BJ (cell line): Measurements from ENCODE around the gene FCHSD2. TPM values are rescaled to one million over a fixed set of nuclear protein-coding genes. Genes with fewer than 3 reads are reported as not detected.
"Not testable (repeated sequence)": the region's sequence is repeated elsewhere in the genome, so short reads cannot be mapped to it uniquely, and the experiment has no call there.

Experiments used
- CTCF ChIA-PET: fragments of 350-600 bp; formaldehyde crosslinking; extraction: SDS; loops from one replicate; lab custom pipeline; 2021; ENCODE audit warnings: antibody characterized with exemption, inconsistent platforms; lab: Yijun Ruan, JAX
- POLR2A ChIA-PET: fragments of 300-600 bp; sonication (Branson Sonifier 250); formaldehyde crosslinking; extraction: SDS; loops from one replicate; lab custom pipeline; 2021; ENCODE audit warnings: antibody characterized with exemption; lab: Charles Lee
- DNase-seq: peaks from one replicate; pipeline ENCODE4 v3.0.0-alpha.2; 2011; ENCODE audit warnings: low read depth
- H3K27me3 ChIP-seq: 2 replicates; pipeline ENCODE4 v1.6.0; 2011; ENCODE audit warnings: low read length; ENCODE audit not compliant: control insufficient read depth, insufficient read depth
- H3K36me3 ChIP-seq: 2 replicates; pipeline ENCODE4 v1.5.1; 2011; ENCODE audit warnings: low read length; ENCODE audit not compliant: control insufficient read depth, insufficient read depth
- H3K4me3 ChIP-seq: 2 replicates; pipeline ENCODE4 v1.5.1; 2011; ENCODE audit warnings: low read depth, mild to moderate bottlenecking, control low read depth, low read length
- CTCF ChIP-seq: IDR thresholded peaks from 2 replicates; pipeline ENCODE4 v1.5.1; 2011; ENCODE audit warnings: low read depth, mild to moderate bottlenecking, control low read depth, inconsistent platforms, low read length, moderate library complexity; ENCODE audit not compliant: insufficient read depth
- polyA plus RNA-seq: library from polyadenylated mRNA; depleted of rRNA; stranded (reverse); fragments of >200 nt; gene quantifications from 2 replicates; pipeline ENCODE4 v1.2.3, GENCODE V29; 2011

Gene FCHSD2
- polyA plus RNA-seq, 1 experiment = 24.9 TPM

DNA sequence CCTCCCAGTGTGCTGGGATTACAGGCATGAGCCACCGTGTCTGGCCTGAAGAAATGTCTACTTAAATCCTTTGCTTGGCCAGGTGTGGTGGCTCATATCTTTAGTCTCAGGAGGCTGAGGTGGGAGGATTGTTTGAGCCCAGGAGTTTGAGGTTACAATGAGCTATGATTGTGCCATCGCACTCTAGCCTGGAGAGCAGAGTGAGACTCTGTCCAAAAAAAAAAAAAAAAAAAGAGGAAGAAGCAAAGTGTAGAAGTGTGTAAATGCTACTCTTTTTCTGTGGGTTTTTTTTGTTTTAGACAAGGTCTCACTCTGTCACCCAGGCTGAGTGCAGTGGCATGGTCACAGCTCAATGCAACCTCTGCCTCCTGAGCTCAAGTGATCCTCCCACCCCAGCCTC, 334.3 kb downstream of the FCHSD2 start:
- TF ChIP-seq CTCF = no peak
- Histone ChIP-seq H3K36me3 (no peaks in the 10 kb centered on the region; the same call in 1 of the 2 replicates), H3K27me3 (no peaks in the 10 kb centered on the region), H3K4me3 (no peak overlapping the region)
- DNase-seq = no peak
- ChIA-PET CTCF (interaction anchor here (1.1 to 1.9 kb wide), 2 partner anchors 13 to 15 kb away, joined by 3 to 5 read pairs; partner anchors contain the start of gene STARD10), POLR2A (no interaction called here)

DNA sequence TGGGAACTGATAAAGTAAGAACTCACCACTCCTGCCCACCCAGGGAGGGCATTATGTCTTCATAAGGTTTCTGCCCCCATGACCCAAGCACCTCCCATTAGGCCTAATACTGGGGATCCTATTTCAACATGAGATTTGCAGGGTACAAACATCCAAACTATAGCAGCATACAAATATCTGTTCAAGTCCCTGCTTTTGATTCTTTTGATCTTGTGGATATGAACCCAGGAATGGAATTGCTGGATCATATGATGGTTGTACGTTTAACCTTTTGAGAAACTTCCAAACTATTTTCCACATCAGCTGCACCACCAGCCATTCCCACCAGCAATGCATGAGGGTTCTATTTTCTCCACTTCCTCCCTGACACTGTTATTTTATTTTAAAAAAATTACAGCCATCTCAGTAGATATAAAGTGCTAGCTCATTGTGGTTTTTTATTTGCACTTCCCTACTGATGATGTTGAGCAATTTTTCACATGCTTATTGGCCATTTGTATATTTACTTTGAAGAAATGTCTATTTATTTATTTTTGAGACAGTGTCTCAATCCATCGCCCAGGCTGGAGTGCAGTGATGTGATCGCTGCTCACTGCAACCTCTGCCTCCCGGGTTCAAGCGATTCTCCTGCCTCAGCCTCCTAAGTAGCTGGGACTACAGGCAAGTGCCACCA, 335.0 kb downstream of the FCHSD2 start:
- Histone ChIP-seq H3K4me3 (no peak overlapping the region), H3K36me3 (no peaks in the 10 kb centered on the region; the same call in 1 of the 2 replicates), H3K27me3 (no peaks in the 10 kb centered on the region)
- POLR2A ChIA-PET = interaction anchor here (0.6 kb wide), 1 partner anchor 105 kb away, joined by 8 read pairs; no protein-coding TSS in a partner anchor
- no peak for TF ChIP-seq CTCF
- DNase-seq = no peak
- CTCF ChIA-PET = interaction anchor here (1.1 to 1.9 kb wide), 2 partner anchors 13 to 14 kb away, joined by 3 to 5 read pairs; partner anchors contain the start of gene STARD10

DNA sequence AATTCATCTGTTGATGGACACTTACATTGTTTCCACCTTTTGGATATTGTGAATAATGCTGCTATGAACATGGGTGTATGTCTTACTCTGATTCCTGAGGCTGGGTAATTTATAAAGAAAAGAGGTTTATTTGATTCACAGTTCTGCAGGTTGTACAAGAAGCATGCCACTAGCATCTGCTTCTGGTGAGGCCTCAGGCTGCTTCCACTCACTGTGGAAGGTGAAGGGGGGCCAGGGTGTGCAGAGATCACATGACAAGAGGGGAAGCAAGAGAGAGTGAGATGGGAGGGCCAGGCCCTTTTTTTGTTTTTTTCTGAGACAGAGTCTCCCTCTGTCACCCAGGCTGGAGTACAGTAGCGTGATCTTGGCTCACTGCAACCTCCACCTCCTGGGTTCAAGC, 335.7 kb downstream of the FCHSD2 start:
- H3K4me3 ChIP-seq, DNase-seq, H3K36me3 ChIP-seq, H3K27me3 ChIP-seq, POLR2A ChIA-PET: not testable (repeated sequence)
- CTCF ChIA-PET = interaction anchor here (1.1 kb wide), 1 partner anchor 14 kb away, joined by 3 read pairs; no protein-coding TSS in a partner anchor

- POLR2A ChIA-PET = no interaction called here
- no peaks in the 10 kb centered on the region; the same call in 1 of the 2 replicates for H3K36me3 ChIP-seq
- H3K4me3 ChIP-seq = no peak overlapping the region
- CTCF ChIA-PET = interaction anchor here (1.0 kb wide), 1 partner anchor 11 kb away, joined by 3 read pairs; the partner anchor contains the start of gene STARD10
- TF ChIP-seq CTCF = no peak
- no peak for DNase-seq
- H3K27me3 ChIP-seq = no peaks in the 10 kb centered on the region
Observed at GRCh38 chr11:72805216-72805615, 336.9 kb downstream of the FCHSD2 start.

DNA sequence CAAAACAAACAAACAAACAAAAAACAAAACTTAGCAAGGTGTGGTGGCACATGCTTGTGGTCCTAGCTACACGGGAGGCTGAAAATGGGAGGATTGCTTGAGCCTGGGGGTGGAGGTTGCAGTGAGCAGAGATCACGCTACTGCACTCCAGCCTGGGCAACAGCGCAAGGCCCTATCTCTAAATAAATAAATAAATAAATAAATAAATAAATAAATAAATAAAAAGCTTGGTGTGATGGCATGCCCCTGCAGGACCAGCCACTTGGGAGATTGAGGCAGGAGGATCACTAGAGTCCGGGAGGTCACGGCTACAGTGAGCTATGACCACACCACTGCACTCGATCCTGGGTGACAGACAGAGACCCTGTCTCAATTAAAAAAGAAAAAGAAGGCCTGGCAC, 339.3 kb downstream of the FCHSD2 start:
- Histone ChIP-seq H3K27me3 (no peaks in the 10 kb centered on the region), H3K36me3 (no peaks in the 10 kb centered on the region), H3K4me3 (no peak overlapping the region)
- no peak for DNase-seq
- ChIA-PET CTCF (interaction anchor here (0.9 to 2.5 kb wide), 3 partner anchors 9 to 24 kb away, joined by 3 to 11 read pairs (median 9); partner anchors contain the start of gene STARD10), POLR2A (no interaction called here)
- TF ChIP-seq CTCF = no peak
